Spinal cord (tissue), 10 donors: ENCODE data around the gene DENND6A. TPM values are rescaled to one million over a fixed set of nuclear protein-coding genes. Genes with fewer than 3 reads are reported as not detected.
A peak's percentile ranks its signal among the peaks of the same experiment; 100 is the strongest.

Source experiments
- DNase-seq, 6 donors: peaks; one replicate each; pipeline versions ENCODE4 v3.0.0 to v3.0.0-alpha.2; 2013 to 2015; ENCODE audit warnings: low spot score in 6 of 6, low read depth in 4 of 6
- H3K27ac ChIP-seq: one replicate; pipeline ENCODE4 v1.5.1; 2013; ENCODE audit warnings: low read depth, low read length, control low read depth
- H3K27me3 ChIP-seq: one replicate; pipeline ENCODE4 v1.6.1; 2013; ENCODE audit warnings: low read length; ENCODE audit not compliant: control insufficient read depth, insufficient read depth
- H3K36me3 ChIP-seq: one replicate; pipeline ENCODE4 v1.6.1; 2013; ENCODE audit warnings: low read length; ENCODE audit not compliant: control insufficient read depth, insufficient read depth
- H3K4me1 ChIP-seq: one replicate; pipeline ENCODE4 v1.6.1; 2013; ENCODE audit warnings: low read length; ENCODE audit not compliant: control insufficient read depth, insufficient read depth
- H3K4me3 ChIP-seq: one replicate; pipeline ENCODE4 v1.5.1; 2013; ENCODE audit warnings: low read depth, low read length, control low read depth
- H3K9me3 ChIP-seq: one replicate; pipeline ENCODE4 v1.6.1; 2013; ENCODE audit warnings: low read length; ENCODE audit not compliant: control insufficient read depth, insufficient read depth
- WGBS: methylation state at CpG from one replicate; pipeline ENCODE4 v1.1.5; 2013; ENCODE audit warnings: missing lambda C conversion rate; ENCODE audit not compliant: insufficient coverage; 5-methylcytosine and 5-hydroxymethylcytosine counted together
- polyA plus RNA-seq, 2 donors: library from polyadenylated mRNA; unstranded; fragments of 120-200 nt; gene quantifications; one replicate each; pipeline ENCODE4 v1.2.1, GENCODE V29; 2013; ENCODE audit not compliant: insufficient read length in 2 of 2
- total RNA-seq, 2 donors: library from RNA; depleted of rRNA in 1 of 2; stranded (reverse); fragments of 120-200 nt in 1 of 2; fragments of >200 nt in 1 of 2; gene quantifications; one replicate each; pipeline versions ENCODE4 v1.2.3 to v1.2.4, GENCODE V29; 2013 to 2014
- donor health status: healthy.

The DENND6A gene
- total and polyA plus RNA-seq, 4 donors = 19.1 to 59.4 (median 22.5) TPM

DNA sequence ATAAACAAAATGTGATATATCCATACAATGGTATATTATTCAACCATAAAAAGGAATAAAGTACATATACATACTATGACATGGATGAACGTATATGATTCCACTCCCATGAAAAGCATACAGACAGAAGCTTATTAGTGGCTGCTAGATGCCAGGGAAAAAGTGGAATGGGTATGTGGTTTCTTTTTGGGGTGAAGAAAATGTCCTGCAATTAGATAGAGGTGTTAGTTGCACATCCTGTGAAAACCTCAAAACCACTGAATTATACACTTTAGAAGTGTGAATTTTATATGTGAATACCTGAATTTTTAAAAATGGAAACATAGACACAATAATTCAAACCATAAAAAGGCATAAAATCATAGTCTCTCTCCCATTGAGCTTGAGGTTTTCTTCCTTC lies 11.2 kb downstream of the DENND6A start:
- no peak overlapping the region for H3K4me3 ChIP-seq
- no peak overlapping the region for H3K27ac ChIP-seq
- WGBS = no CpG with 5 or more reads among the region's 1 CpG
- peaks cover 7% of the 10 kb centered on the region for H3K36me3 ChIP-seq
- H3K9me3 ChIP-seq = no peaks in the 10 kb centered on the region
- no peaks in the 10 kb centered on the region for H3K27me3 ChIP-seq
- no peak for DNase-seq
- H3K4me1 ChIP-seq = no peaks in the 10 kb centered on the region

DNA sequence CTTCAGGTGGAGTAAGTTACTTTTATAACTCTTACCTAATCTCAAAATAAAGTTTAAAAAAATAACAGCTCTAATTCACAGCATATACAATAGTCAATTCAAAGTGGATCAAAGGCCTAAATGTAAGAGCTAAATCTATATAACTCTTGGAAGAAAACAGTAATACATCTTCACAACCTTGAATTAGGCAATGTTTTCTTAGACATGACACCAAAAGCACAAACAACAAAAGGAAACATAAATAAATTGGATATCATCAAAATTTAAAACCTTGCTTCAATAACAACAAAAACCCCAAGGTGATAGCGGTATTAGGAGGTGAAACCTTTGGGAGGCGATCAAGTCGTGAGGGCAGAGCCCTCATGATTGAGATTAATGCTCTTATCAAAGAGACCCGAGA lies 12.8 kb downstream of the DENND6A start:
- Histone ChIP-seq H3K36me3 (peaks cover 7% of the 10 kb centered on the region), H3K4me1 (no peaks in the 10 kb centered on the region), H3K4me3 (no peak overlapping the region), H3K9me3 (no peaks in the 10 kb centered on the region), H3K27ac (no peak overlapping the region), H3K27me3 (no peaks in the 10 kb centered on the region)
- WGBS = no CpG with 5 or more reads among the region's 4 CpGs
- DNase-seq = no peak

DNA sequence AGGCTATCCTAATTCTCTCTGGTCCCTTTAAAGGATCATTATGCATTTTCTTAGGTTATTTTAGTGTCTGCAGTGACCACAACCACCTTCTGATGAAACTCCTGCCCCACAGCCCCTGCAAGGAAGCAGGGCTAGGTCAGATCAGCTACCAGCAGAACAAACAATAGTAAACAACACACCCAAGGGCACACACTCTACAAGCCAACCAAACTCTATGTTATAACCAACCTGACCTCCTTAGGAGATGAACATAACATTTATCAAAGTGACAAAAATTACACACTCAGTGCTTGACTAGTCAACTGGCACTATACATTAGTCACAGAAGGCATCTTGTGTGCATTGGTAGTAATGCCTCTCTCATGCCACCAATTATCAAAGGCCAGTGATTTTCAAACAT lies 17.3 kb downstream of the DENND6A start:
- Histone ChIP-seq H3K36me3 (peaks cover 3% of the 10 kb centered on the region), H3K4me3 (no peak overlapping the region), H3K27ac (no peak overlapping the region), H3K9me3 (no peaks in the 10 kb centered on the region), H3K4me1 (no peaks in the 10 kb centered on the region), H3K27me3 (no peaks in the 10 kb centered on the region)
- no peak for DNase-seq

DNA sequence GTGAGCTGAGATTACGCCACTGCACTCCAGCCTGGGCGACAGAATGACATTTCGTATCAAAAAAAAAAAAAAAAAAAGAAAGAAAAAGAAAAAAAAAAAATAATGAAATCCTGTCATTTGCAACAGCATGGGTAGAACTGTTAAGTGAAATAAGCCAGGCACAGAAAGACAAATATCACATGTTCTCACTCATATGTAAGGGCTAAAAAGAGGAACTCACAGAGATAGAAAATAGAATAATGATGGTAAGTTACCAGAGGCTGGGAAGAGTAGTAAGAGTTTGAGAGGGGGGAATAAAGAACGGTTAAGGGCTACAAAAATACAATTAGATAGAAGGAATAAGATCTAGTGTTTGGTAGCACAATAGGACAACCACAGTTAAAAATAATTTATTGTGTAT lies 19.7 kb downstream of the DENND6A start:
- no peaks in the 10 kb centered on the region for H3K9me3 ChIP-seq
- H3K36me3 ChIP-seq = peaks cover 4% of the 10 kb centered on the region
- no peak for DNase-seq
- no CpG with 5 or more reads among the region's 4 CpGs for WGBS
- H3K4me1 ChIP-seq = no peaks in the 10 kb centered on the region
- H3K4me3 ChIP-seq = no peak overlapping the region
- H3K27me3 ChIP-seq = no peaks in the 10 kb centered on the region
- H3K27ac ChIP-seq = no peak overlapping the region

DNA sequence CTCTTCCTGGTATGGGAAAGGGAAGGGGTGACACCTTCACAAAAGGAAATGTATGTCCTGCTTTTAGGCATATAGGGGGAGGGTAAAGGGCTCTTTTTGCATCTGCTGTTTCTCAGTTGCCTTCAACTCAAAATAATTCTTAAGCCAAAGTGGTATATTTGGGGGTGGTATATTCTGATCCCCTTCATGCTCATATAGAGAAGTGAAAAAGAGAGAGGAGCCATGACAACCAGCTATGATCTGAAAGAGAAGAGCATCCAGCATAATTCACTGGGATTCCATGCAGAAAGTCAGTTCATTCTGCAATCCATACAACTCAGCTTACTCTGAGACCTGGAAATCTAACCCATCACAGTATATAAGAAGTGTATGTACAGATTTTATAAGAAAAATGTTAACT lies 22.3 kb downstream of the DENND6A start:
- Histone ChIP-seq H3K4me3 (no peak overlapping the region), H3K27me3 (no peaks in the 10 kb centered on the region), H3K27ac (no peak overlapping the region), H3K9me3 (no peaks in the 10 kb centered on the region), H3K36me3 (peaks cover 4% of the 10 kb centered on the region), H3K4me1 (no peaks in the 10 kb centered on the region)
- no peak for DNase-seq

DNA sequence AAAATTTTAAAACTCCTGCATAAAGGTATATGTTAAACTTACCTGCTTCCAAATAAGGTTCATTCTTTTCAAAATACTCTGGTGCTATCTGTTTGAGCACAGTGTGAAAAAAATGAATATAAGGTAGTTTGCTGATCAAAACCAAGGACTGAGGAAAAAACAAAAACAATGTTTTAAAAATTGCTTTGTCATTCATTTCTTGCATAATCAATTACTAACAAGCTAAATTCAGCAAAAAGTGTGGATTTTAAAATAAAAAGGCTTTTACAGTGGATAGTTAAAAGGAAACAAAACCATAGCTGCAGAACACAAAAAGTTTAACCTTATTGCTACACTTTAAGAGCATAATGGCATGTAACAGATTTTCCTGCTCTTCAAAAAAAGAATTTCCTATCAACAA lies 31.5 kb downstream of the DENND6A start:
- Histone ChIP-seq H3K4me3 (no peak overlapping the region), H3K4me1 (no peaks in the 10 kb centered on the region), H3K27ac (no peak overlapping the region), H3K9me3 (no peaks in the 10 kb centered on the region), H3K27me3 (no peaks in the 10 kb centered on the region), H3K36me3 (peaks cover 23% of the 10 kb centered on the region)
- DNase-seq = no peak

DNA sequence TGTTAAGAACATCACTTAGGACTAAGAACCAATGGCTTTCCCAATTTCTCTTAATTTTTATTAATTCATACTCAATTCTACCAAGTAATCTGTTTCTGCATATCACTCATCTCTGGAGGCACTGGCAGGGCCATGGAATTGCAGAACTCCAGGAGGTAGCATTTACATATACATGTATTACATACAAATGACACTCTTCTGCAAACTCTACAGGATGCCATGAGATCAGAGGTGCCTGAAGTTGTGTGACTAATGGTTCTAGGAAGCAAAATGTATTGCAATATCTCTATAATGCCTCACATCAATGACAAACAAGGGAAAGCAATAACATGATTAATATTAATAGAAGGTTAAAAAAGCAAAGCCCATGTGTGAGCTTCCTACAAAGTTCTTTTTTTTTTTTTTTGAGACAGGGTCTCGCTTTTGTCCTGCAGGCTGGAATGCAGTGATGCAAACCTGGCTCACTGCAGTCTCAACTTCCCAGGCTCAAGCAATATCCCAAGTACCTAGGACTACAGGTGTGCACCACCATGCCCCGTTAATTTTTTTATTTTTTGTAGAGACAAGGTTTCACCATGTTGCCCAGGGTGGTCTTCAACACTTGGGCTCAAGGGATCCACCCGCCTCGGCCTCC lies 33.0 kb downstream of the DENND6A start:
- H3K4me1 ChIP-seq = no peaks in the 10 kb centered on the region
- 74% methylated on average over 3 of the region's 4 CpGs for WGBS
- DNase-seq = no peak
- H3K4me3 ChIP-seq = no peak overlapping the region
- H3K27ac ChIP-seq = no peak overlapping the region
- no peaks in the 10 kb centered on the region for H3K9me3 ChIP-seq
- peaks cover 23% of the 10 kb centered on the region for H3K36me3 ChIP-seq
- no peaks in the 10 kb centered on the region for H3K27me3 ChIP-seq

DNA sequence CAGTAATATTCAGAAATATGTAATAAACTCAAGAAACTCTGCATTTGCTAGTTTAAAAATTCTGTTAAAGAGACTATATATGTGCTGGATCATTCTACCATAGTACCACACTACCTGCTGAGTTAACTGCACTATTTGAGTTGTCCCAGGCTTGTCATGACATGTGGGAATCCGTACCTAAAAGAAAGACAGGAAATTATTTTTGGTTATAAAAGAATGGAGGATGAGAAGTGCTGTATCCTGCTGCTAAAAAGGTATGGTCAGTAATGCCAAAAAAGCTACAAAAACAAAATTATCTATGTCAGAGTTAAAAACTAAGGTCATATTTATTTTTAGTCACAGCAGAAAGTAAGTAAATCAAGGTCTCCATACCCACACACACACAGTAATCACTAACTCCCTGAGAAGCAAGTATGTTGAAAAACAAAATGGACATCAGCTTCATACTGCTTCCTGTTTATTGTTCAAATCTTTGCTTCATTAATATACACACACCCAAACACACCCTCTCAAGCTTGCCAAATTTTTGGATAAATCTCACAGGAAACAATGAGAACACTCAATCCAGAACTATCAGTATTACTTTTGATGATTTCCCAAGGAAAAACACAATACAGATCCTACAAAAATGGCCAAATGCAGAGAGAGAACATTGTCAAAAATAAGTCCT lies 33.7 kb downstream of the DENND6A start:
- peak overlapping the region; percentile 16 for H3K27ac ChIP-seq

DNA sequence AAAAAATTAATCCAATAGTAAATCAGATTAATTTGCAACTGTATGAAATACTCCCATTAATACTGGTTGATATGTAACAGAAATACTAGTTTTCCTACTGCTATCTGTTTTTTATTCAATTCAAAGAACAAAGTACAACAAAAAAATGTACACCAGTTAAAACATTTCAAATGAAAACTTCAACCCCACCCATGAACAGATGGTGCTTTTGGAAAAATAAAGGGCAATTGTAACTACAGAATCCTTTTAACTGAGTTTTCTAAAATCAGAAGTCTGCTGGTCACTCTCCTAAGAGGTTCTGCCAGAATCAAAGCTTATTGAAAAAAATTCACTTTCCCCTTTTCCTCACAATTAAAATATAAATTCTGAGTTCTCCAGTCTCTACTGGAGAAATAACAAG lies 34.3 kb downstream of the DENND6A start:
- Histone ChIP-seq H3K9me3 (no peaks in the 10 kb centered on the region), H3K36me3 (peaks cover 23% of the 10 kb centered on the region), H3K4me1 (no peaks in the 10 kb centered on the region), H3K27me3 (no peaks in the 10 kb centered on the region), H3K4me3 (no peak overlapping the region), H3K27ac (no peak overlapping the region)
- no peak for DNase-seq

More for the DNA sequence above, 33.7 kb downstream of the DENND6A start:
- DNase-seq = peak in 1 of 6 donors; percentile 4
- Histone ChIP-seq H3K9me3 (no peaks in the 10 kb centered on the region), H3K4me1 (no peaks in the 10 kb centered on the region), H3K36me3 (peaks cover 23% of the 10 kb centered on the region), H3K4me3 (no peak overlapping the region), H3K27me3 (no peaks in the 10 kb centered on the region)
- no CpG with 5 or more reads among the region's 1 CpG for WGBS

DNA sequence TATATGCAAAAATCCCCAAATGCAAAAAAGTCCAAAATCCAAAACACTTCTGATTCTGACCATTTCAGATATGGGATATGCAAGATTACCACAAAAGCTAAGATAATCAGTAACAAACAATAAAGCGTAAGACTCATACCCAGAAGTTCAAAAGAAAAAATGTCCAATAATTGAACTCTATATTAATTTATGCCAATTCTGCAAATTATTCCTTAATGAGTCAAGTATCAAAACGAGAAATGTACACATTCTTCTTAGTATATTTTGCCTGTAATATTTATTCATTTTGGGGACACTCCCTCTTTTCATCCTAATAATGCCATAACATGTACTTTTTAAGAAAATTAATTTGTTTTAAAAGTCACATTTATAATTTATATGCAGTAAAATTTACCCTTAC lies 37.1 kb downstream of the DENND6A start:
- peaks cover 17% of the 10 kb centered on the region for H3K36me3 ChIP-seq
- no peak overlapping the region for H3K27ac ChIP-seq
- H3K9me3 ChIP-seq = no peaks in the 10 kb centered on the region
- no peak for DNase-seq
- H3K4me3 ChIP-seq = no peak overlapping the region
- no peaks in the 10 kb centered on the region for H3K4me1 ChIP-seq
- WGBS = no CpG with 5 or more reads among the region's 2 CpGs
- no peaks in the 10 kb centered on the region for H3K27me3 ChIP-seq
